ENCODE results near the gene CDKL5. TPM values are rescaled to one million over a fixed set of nuclear protein-coding genes. Genes with fewer than 3 reads are reported as not detected.

Gene CDKL5
- total and polyA plus RNA-seq, 2 donors (not counting 1 experiment from before 2014, with no cell fraction given), result 0.72 to 4.6 TPM

- intact Hi-C loops (cut with micrococcal nuclease), result no loop called here
- H3K27me3 Mint-ChIP-seq, result no peaks in the 10 kb centered on the region
- TF ChIP-seq CTCF (IDR thresholded peaks at IDR 0.05) (no peak), EZH2 (IDR thresholded peaks at IDR 0.05; ENCODE audit: borderline replicate concordance, insufficient read depth, low read depth, low read length, poor library complexity, severe bottlenecking) (no peak)
- Histone ChIP-seq H3K4me2 (replicated peaks; ENCODE audit: low read depth, low read length, poor library complexity, severe bottlenecking) (no peak overlapping the region), H3K4me1 (ENCODE audit: control insufficient read depth in 2 of 2, insufficient read depth in 2 of 2, low read length in 2 of 2) (no peaks in the 10 kb centered on the region), H3K9ac (ENCODE audit: low read length) (no peak overlapping the region), H2AFZ (ENCODE audit: insufficient read depth, low read depth, low read length, poor library complexity, severe bottlenecking) (no peak overlapping the region), H3K4me3 (ENCODE audit: control extremely low read depth in 1 of 5, extremely low read depth in 1 of 5, insufficient read depth in 1 of 5, low read depth in 2 of 5, low read length in 4 of 5) (no peak overlapping the region), H3K79me2 (ENCODE audit: control insufficient read depth, insufficient read depth, low read length) (no peaks in the 10 kb centered on the region), H3K36me3 (replicated peaks in 1 of 2; ENCODE audit: control extremely low read depth in 1 of 2, control insufficient read depth in 1 of 2, extremely low read depth in 1 of 2, insufficient read depth in 2 of 2, low read length in 1 of 2) (no peaks in the 10 kb centered on the region), H3K27me3 (replicated peaks in 1 of 4; ENCODE audit: control extremely low read depth in 1 of 4, control insufficient read depth in 3 of 4, insufficient read depth in 4 of 4, low read length in 3 of 4) (no peaks in the 10 kb centered on the region), H3K9me3 (ENCODE audit: control extremely low read depth in 1 of 3, control insufficient read depth in 2 of 3, insufficient read depth in 1 of 3, low read length in 2 of 3) (no peaks in the 10 kb centered on the region), H4K20me1 (ENCODE audit: control insufficient read depth, insufficient read depth, low read length, poor library complexity, severe bottlenecking) (no peaks in the 10 kb centered on the region), H3K27ac (ENCODE audit: low read length in 2 of 2) (no peak overlapping the region)
- no peaks in the 10 kb centered on the region for H3K9me3 Mint-ChIP-seq (ENCODE audit: insufficient read depth)
- WGBS (ENCODE audit: insufficient coverage), result no CpG with 5 or more reads among the region's 3 CpGs
- ATAC-seq (ENCODE audit: low read depth) (no peak), DNase-seq (no peak)
- H3K4me3 Mint-ChIP-seq, result no peak overlapping the region
- CTCF ChIA-PET, result no interaction called here
- no peak overlapping the region for H3K27ac Mint-ChIP-seq
- no peaks in the 10 kb centered on the region for H3K4me1 Mint-ChIP-seq
- POLR2A ChIA-PET, result no interaction called here
Measured at GRCh38 chrX:18643853-18644252, 218.4 kb downstream of the CDKL5 start.

GRCh38 chrX:18647621-18648020 lies 222.2 kb downstream of the CDKL5 start:
- Histone ChIP-seq H3K9ac (ENCODE audit: low read length) (no peak overlapping the region), H3K4me2 (replicated peaks; ENCODE audit: low read depth, low read length, poor library complexity, severe bottlenecking) (no peak overlapping the region), H3K4me1 (ENCODE audit: control insufficient read depth in 2 of 2, insufficient read depth in 2 of 2, low read length in 2 of 2) (no peaks in the 10 kb centered on the region), H3K79me2 (ENCODE audit: control insufficient read depth, insufficient read depth, low read length) (no peaks in the 10 kb centered on the region), H3K36me3 (replicated peaks in 1 of 2; ENCODE audit: control extremely low read depth in 1 of 2, control insufficient read depth in 1 of 2, extremely low read depth in 1 of 2, insufficient read depth in 2 of 2, low read length in 1 of 2) (no peaks in the 10 kb centered on the region), H2AFZ (ENCODE audit: insufficient read depth, low read depth, low read length, poor library complexity, severe bottlenecking) (no peak overlapping the region), H3K9me3 (ENCODE audit: control extremely low read depth in 1 of 3, control insufficient read depth in 2 of 3, insufficient read depth in 1 of 3, low read length in 2 of 3) (no peaks in the 10 kb centered on the region), H3K4me3 (ENCODE audit: control extremely low read depth in 1 of 5, extremely low read depth in 1 of 5, insufficient read depth in 1 of 5, low read depth in 2 of 5, low read length in 4 of 5) (no peak overlapping the region), H4K20me1 (ENCODE audit: control insufficient read depth, insufficient read depth, low read length, poor library complexity, severe bottlenecking) (no peaks in the 10 kb centered on the region), H3K27ac (ENCODE audit: low read length in 2 of 2) (no peak overlapping the region), H3K27me3 (replicated peaks in 1 of 4; ENCODE audit: control extremely low read depth in 1 of 4, control insufficient read depth in 3 of 4, insufficient read depth in 4 of 4, low read length in 3 of 4) (no peaks in the 10 kb centered on the region)
- Mint-ChIP-seq H3K9me3 (ENCODE audit: insufficient read depth) (no peaks in the 10 kb centered on the region), H3K27ac (no peak overlapping the region), H3K4me1 (no peaks in the 10 kb centered on the region), H3K4me3 (no peak overlapping the region), H3K27me3 (no peaks in the 10 kb centered on the region)
- POLR2A ChIA-PET, result no interaction called here
- no CpG with 5 or more reads among the region's 4 CpGs for WGBS (ENCODE audit: insufficient coverage)
- intact Hi-C loops (cut with micrococcal nuclease), result no loop called here
- TF ChIP-seq EZH2 (IDR thresholded peaks at IDR 0.05; ENCODE audit: borderline replicate concordance, insufficient read depth, low read depth, low read length, poor library complexity, severe bottlenecking) (no peak), CTCF (IDR thresholded peaks at IDR 0.05) (no peak)
- CTCF ChIA-PET, result interaction anchor here (0.5 kb wide), 1 partner anchor 266 kb away, joined by 4 read pairs; no protein-coding TSS in a partner anchor
- no peak for DNase-seq
- ATAC-seq (ENCODE audit: low read depth), result no peak

Data from B cell (primary cell).